HEK293 (cell line): ENCODE measurements around the gene ZNF625.

Experiments
- ZFP3 ChIP-seq: fragments of 450-650 bp; formaldehyde crosslinking; IDR thresholded peaks from 2 replicates; pipeline ENCODE4 v1.5.1; 2016; ENCODE audit warnings: low read depth, missing biosample characterization, missing genetic modification characterization
- ZNF548 ChIP-seq: fragments of 450-650 bp; formaldehyde crosslinking; IDR thresholded peaks from 2 replicates; pipeline ENCODE4 v1.5.1; 2016; ENCODE audit warnings: missing biosample characterization, missing genetic modification characterization
- TF ChIP-seq, protein P1 (sequence below): fragments of 450-650 bp; formaldehyde crosslinking; IDR thresholded peaks from 2 replicates; pipeline ENCODE4; 2016; ENCODE audit warnings: missing biosample characterization, missing genetic modification characterization

Gene ZNF625

DNA sequence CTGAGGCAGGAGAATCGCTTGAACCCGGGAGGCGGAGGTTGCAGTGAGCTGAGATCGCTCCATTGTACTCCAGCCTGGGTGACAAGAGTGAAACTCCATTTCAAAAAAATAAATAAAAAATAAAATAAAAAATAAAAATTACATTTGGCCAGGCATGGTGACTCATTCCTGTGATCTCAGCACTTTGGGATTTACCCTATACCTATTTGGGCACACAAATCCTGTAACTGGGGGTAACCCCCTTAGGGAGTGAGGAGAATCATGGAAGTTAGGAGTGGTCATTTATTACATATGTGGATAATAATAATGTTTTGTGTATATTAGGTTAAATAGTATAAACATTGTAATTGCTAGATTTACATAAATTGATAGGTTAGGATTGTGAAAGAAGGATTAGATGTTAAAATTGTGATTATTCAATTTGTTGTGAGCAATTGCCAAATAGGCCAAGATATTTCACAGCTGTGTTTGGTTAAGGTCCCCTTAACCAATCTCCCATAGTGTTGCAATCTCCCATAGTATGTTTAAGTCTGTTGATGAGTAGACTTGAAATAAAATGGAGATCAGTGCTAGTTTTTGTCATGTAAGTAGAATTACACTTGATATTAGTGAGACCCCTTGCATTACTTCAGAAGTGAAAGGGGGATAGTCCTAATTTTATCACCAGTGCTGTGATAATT, 61.3 kb downstream of the ZNF625 start (continued):
- TF ChIP-seq, protein P1, sequence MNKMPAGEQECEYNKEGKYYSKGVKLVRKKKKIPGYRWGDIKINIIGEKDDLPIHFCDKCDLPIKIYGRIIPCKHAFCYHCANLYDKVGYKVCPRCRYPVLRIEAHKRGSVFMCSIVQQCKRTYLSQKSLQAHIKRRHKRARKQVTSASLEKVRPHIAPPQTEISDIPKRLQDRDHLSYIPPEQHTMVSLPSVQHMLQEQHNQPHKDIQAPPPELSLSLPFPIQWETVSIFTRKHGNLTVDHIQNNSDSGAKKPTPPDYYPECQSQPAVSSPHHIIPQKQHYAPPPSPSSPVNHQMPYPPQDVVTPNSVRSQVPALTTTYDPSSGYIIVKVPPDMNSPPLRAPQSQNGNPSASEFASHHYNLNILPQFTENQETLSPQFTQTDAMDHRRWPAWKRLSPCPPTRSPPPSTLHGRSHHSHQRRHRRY (tag by site-specific recombination), result no peak
- TF ChIP-seq ZNF548 (tag by site-specific recombination) (no peak), ZFP3 (tag by site-specific recombination) (no peak)
